ENCODE results near the gene DPP10. TPM values are rescaled to one million over a fixed set of nuclear protein-coding genes. Genes with fewer than 3 reads are reported as not detected.

The DPP10 gene
- total and polyA plus RNA-seq, 8 donors: 1.1 to 8.2 (median 5.8) TPM

DNA sequence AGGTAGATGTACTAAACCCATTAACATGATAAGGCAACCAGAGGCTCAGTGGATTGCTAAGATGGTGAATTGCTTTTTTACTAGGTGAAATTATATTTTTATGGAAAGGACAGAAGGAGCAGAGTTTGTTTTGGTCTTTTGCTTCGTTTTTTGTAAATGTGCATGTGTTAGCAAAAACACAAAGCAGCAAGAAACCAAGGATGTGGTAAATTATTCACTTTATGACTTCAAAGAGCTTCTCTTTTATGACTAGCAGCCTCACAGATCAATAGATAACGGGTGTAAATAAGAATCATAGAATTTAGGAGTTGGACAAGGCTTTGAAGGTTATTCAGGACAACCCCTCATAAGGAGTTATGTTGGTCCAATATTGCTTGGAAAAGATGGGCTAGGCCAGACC is 615.0 kb downstream of the DPP10 start:
- H3K27ac ChIP-seq: no peak overlapping the region
- no peaks in the 10 kb centered on the region for H3K36me3 ChIP-seq
- FAIRE-seq (no peak), ATAC-seq (no peak), DNase-seq (no peak)
- TF ChIP-seq, protein P1, sequence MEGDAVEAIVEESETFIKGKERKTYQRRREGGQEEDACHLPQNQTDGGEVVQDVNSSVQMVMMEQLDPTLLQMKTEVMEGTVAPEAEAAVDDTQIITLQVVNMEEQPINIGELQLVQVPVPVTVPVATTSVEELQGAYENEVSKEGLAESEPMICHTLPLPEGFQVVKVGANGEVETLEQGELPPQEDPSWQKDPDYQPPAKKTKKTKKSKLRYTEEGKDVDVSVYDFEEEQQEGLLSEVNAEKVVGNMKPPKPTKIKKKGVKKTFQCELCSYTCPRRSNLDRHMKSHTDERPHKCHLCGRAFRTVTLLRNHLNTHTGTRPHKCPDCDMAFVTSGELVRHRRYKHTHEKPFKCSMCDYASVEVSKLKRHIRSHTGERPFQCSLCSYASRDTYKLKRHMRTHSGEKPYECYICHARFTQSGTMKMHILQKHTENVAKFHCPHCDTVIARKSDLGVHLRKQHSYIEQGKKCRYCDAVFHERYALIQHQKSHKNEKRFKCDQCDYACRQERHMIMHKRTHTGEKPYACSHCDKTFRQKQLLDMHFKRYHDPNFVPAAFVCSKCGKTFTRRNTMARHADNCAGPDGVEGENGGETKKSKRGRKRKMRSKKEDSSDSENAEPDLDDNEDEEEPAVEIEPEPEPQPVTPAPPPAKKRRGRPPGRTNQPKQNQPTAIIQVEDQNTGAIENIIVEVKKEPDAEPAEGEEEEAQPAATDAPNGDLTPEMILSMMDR (IDR thresholded peaks at IDR 0.05): no peak
- H3K27me3 ChIP-seq: peaks cover 0 to 2% (median 0%) of the 10 kb centered on the region in 4 donors
- H3K4me3 ChIP-seq: no peak overlapping the region
- no peaks in the 10 kb centered on the region for H3K9me3 ChIP-seq
- no peaks in the 10 kb centered on the region for H3K4me1 ChIP-seq
- 11 to 13% methylated on average over 2 of the region's 2 CpGs for WGBS, 2 donors
- intact Hi-C loops (cut with DNase I): no loop called here

DNA sequence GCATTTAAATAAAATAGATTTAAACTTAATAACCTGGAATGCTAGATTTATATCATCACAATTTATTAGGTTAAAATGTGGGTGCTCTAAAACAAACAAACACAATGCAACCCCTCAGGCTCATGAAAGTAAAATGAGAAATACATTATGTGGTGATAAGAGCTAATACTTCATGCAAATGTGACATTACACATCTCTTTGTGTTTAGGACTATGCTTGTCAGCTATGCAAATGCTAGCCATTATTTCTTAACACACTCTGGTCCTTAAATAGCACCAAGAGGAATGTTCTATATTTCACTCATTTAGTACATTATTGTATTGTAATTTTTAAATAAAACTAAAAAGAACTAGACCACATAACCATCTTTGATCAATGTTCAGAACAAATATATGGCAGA is 627.6 kb downstream of the DPP10 start:
- TF ChIP-seq, protein P1 (IDR thresholded peaks at IDR 0.05): no peak
- Histone ChIP-seq H3K9me3 (no peaks in the 10 kb centered on the region), H3K27ac (no peak overlapping the region), H3K27me3 (no peaks in the 10 kb centered on the region), H3K4me1 (no peaks in the 10 kb centered on the region), H3K36me3 (no peaks in the 10 kb centered on the region), H3K4me3 (no peak overlapping the region)
- FAIRE-seq (no peak), ATAC-seq (no peak), DNase-seq (no peak)
- intact Hi-C loops (cut with DNase I): no loop called here

DNA sequence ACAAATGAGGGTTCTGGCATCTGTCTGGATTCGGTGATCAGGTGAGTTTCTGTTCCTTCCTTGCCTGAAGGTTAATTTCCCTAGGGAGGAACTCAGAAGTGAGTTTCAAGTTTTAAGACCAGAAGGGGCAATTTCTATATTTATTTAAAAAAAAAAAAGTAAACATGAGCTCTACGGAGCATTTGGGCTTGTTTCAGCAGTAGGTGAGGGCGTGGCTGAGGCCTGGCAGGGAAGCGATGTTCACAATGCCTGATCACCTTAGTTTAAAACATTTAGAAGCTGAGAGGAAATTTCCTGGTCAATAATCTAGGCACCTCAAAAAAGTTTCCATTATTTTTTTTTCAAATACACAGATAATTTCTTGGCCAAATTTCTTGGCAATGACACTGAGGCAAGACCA is 629.1 kb downstream of the DPP10 start:
- no peaks in the 10 kb centered on the region for H3K27me3 ChIP-seq
- TF ChIP-seq, protein P1 (IDR thresholded peaks at IDR 0.05): no peak
- H3K36me3 ChIP-seq: no peaks in the 10 kb centered on the region
- intact Hi-C loops (cut with DNase I): no loop called here
- WGBS, 2 donors: 67% methylated on average over 4 of the region's 4 CpGs
- ATAC-seq: no peak
- DNase-seq: no peak
- no peak for FAIRE-seq
- H3K4me3 ChIP-seq: no peak overlapping the region
- H3K27ac ChIP-seq: no peak overlapping the region
- no peaks in the 10 kb centered on the region for H3K9me3 ChIP-seq
- no peaks in the 10 kb centered on the region for H3K4me1 ChIP-seq

DNA sequence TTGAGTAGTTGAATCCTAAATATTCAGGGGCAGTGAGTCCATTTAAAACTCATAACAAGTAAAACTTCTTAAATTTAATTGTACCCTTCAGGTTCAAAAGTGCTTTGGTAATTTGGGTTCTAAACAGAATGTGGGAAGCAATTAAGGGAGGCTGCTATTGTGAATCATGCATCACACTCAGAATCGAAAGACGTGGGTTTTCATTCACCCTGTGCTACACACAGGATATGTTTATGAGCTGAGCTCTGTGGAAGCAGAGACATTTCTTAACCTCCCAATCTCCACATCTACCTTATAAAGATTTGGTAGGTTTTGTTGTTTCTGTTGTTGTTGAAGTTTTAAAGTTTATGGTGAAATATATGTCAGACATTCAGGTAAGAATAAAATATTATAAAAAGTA is 633.4 kb downstream of the DPP10 start:
- H3K4me1 ChIP-seq: no peaks in the 10 kb centered on the region
- intact Hi-C loops (cut with DNase I): no loop called here
- no peaks in the 10 kb centered on the region for H3K27me3 ChIP-seq
- no peak for DNase-seq
- FAIRE-seq: no peak
- WGBS, 2 donors: 84 to 87% methylated on average over 2 of the region's 2 CpGs
- H3K9me3 ChIP-seq: peaks cover 0 to 2% (median 0%) of the 10 kb centered on the region in 4 donors
- H3K27ac ChIP-seq: no peak overlapping the region
- TF ChIP-seq, protein P1 (IDR thresholded peaks at IDR 0.05): no peak
- ATAC-seq: no peak
- no peaks in the 10 kb centered on the region for H3K36me3 ChIP-seq
- H3K4me3 ChIP-seq: no peak overlapping the region

DNA sequence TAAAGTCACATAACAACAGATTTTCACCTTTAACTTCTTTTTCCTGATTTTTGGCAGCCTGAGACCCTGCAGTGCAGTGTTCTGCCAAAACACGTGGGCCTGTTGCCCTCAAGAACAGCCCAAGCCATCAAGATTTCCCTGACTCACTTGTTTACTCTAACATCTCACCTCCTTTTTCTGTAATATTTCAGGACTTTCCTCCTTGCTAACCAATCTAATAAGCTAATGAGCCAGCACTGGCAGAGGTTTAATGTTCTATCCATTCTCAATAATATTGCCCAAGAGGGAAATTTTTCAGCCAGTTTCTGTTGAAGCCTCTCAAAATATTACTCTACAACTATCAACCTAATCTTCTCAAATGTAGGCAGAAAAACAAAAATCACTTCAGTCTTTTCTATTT is 635.2 kb downstream of the DPP10 start:
- Histone ChIP-seq H3K36me3 (no peaks in the 10 kb centered on the region), H3K27ac (no peak overlapping the region), H3K4me1 (no peaks in the 10 kb centered on the region), H3K27me3 (no peaks in the 10 kb centered on the region), H3K9me3 (peaks cover 0 to 2% (median 0%) of the 10 kb centered on the region in 4 donors), H3K4me3 (no peak overlapping the region)
- TF ChIP-seq, protein P1 (IDR thresholded peaks at IDR 0.05): no peak
- FAIRE-seq (no peak), ATAC-seq (no peak), DNase-seq (no peak)
- intact Hi-C loops (cut with DNase I): no loop called here
- WGBS, 2 donors: 43 to 63% methylated on average over 1 of the region's 1 CpG
